ENCODE measurements around the gene AGPAT2.

Gene AGPAT2

GRCh38 chr9:136658849-136659535, 28.3 kb downstream of the AGPAT2 start:
- DNase-seq (no peak), ATAC-seq (peak; percentile 55)
- Mint-ChIP-seq H3K9me3 (no peaks in the 10 kb centered on the region), H3K27ac (no peak overlapping the region), H3K27me3 (peaks cover 78% of the 10 kb centered on the region), H3K4me1 (peaks cover 41% of the 10 kb centered on the region), H3K4me3 (peak overlapping the region; percentile 20 to 52)

GRCh38 chr9:136657974-136658848, 29.0 kb downstream of the AGPAT2 start:
- Mint-ChIP-seq H3K9me3 (no peaks in the 10 kb centered on the region), H3K4me3 (peak overlapping the region in 1 of 2 donors; percentile 52), H3K27ac (no peak overlapping the region), H3K4me1 (peaks cover 41% of the 10 kb centered on the region), H3K27me3 (peaks cover 71% of the 10 kb centered on the region)
- ATAC-seq (no peak), DNase-seq (no peak)

GRCh38 chr9:136656795-136657611, 30.3 kb downstream of the AGPAT2 start:
- ATAC-seq = no peak

GRCh38 chr9:136656183-136656738, 31.0 kb downstream of the AGPAT2 start:
- DNase-seq (no peak), ATAC-seq (no peak)
- Mint-ChIP-seq H3K4me1 (peaks cover 41% of the 10 kb centered on the region), H3K27me3 (peaks cover 70% of the 10 kb centered on the region), H3K27ac (no peak overlapping the region), H3K4me3 (no peak overlapping the region), H3K9me3 (no peaks in the 10 kb centered on the region)

More at GRCh38 chr9:136656795-136657611, 30.3 kb downstream of the AGPAT2 start:
- Mint-ChIP-seq H3K4me1 (peaks cover 41% of the 10 kb centered on the region), H3K27ac (no peak overlapping the region), H3K9me3 (no peaks in the 10 kb centered on the region), H3K4me3 (no peak overlapping the region), H3K27me3 (peaks cover 66% of the 10 kb centered on the region)
- DNase-seq = no peak

- no peaks in the 10 kb centered on the region for H3K9me3 Mint-ChIP-seq
- ATAC-seq (no peak), DNase-seq (no peak)
- peaks cover 70% of the 10 kb centered on the region for H3K27me3 Mint-ChIP-seq
- peaks cover 41% of the 10 kb centered on the region for H3K4me1 Mint-ChIP-seq
- H3K4me3 Mint-ChIP-seq = no peak overlapping the region
- H3K27ac Mint-ChIP-seq = no peak overlapping the region
Measured at GRCh38 chr9:136655536-136656182, 31.6 kb downstream of the AGPAT2 start.

- DNase-seq (no peak), ATAC-seq (no peak)
- H3K9me3 Mint-ChIP-seq = no peaks in the 10 kb centered on the region
- no peak overlapping the region for H3K4me3 Mint-ChIP-seq
- peaks cover 64% of the 10 kb centered on the region for H3K27me3 Mint-ChIP-seq
- H3K4me1 Mint-ChIP-seq = peaks cover 38% of the 10 kb centered on the region
- H3K27ac Mint-ChIP-seq = no peak overlapping the region
Measured at GRCh38 chr9:136654820-136655535, 32.3 kb downstream of the AGPAT2 start.

GRCh38 chr9:136653323-136654079, 33.8 kb downstream of the AGPAT2 start:
- DNase-seq = no peak
- Mint-ChIP-seq H3K27ac (peak overlapping the region in 1 of 2 donors; percentile 25), H3K9me3 (no peaks in the 10 kb centered on the region), H3K4me1 (peaks cover 23% of the 10 kb centered on the region), H3K27me3 (peaks cover 55% of the 10 kb centered on the region), H3K4me3 (no peak overlapping the region)
- no peak for ATAC-seq

GRCh38 chr9:136651860-136652259, 35.4 kb downstream of the AGPAT2 start:
- no peak for ATAC-seq
- DNase-seq = no peak
- Mint-ChIP-seq H3K27me3 (peaks cover 55% of the 10 kb centered on the region), H3K27ac (no peak overlapping the region), H3K4me3 (no peak overlapping the region), H3K4me1 (peaks cover 18% of the 10 kb centered on the region), H3K9me3 (no peaks in the 10 kb centered on the region)

- ATAC-seq (no peak), DNase-seq (no peak)
- Mint-ChIP-seq H3K27me3 (peaks cover 53% of the 10 kb centered on the region), H3K4me3 (no peak overlapping the region), H3K9me3 (no peaks in the 10 kb centered on the region), H3K4me1 (peaks cover 14% of the 10 kb centered on the region), H3K27ac (no peak overlapping the region)
Measured at GRCh38 chr9:136650648-136651047, 36.6 kb downstream of the AGPAT2 start.

- ATAC-seq = no peak
- DNase-seq = no peak
- Mint-ChIP-seq H3K4me1 (peaks cover 8% of the 10 kb centered on the region), H3K9me3 (no peaks in the 10 kb centered on the region), H3K4me3 (no peak overlapping the region), H3K27ac (no peak overlapping the region), H3K27me3 (peaks cover 52% of the 10 kb centered on the region)
Measured at GRCh38 chr9:136650021-136650420, 37.2 kb downstream of the AGPAT2 start.

GRCh38 chr9:136648751-136649150, 38.5 kb downstream of the AGPAT2 start:
- DNase-seq (no peak), ATAC-seq (no peak)
- H3K27ac Mint-ChIP-seq = no peak overlapping the region
- peaks cover 7% of the 10 kb centered on the region for H3K4me1 Mint-ChIP-seq
- no peak overlapping the region for H3K4me3 Mint-ChIP-seq
- no peaks in the 10 kb centered on the region for H3K9me3 Mint-ChIP-seq
- peaks cover 60% of the 10 kb centered on the region for H3K27me3 Mint-ChIP-seq

GRCh38 chr9:136646827-136647711, 40.2 kb downstream of the AGPAT2 start:
- peaks cover 7% of the 10 kb centered on the region for H3K4me1 Mint-ChIP-seq
- peak overlapping the region in 1 of 2 donors; percentile 56 for H3K4me3 Mint-ChIP-seq
- H3K9me3 Mint-ChIP-seq = no peaks in the 10 kb centered on the region

More at GRCh38 chr9:136646827-136647711, 40.2 kb downstream of the AGPAT2 start:
- DNase-seq = no peak
- H3K27ac Mint-ChIP-seq = no peak overlapping the region
- ATAC-seq = no peak
- peaks cover 71% of the 10 kb centered on the region for H3K27me3 Mint-ChIP-seq
